Astrocyte (in vitro differentiated cells and primary cell): Measurements from ENCODE around the gene FANCI.

ENCODE experiments used
- CTCF ChIP-seq: IDR thresholded peaks from 2 replicates; pipeline ENCODE4 v1.5.1; 2011; ENCODE audit warnings: low read depth, mild to moderate bottlenecking, inconsistent platforms, low read length, moderate library complexity; ENCODE audit not compliant: insufficient read depth
- EZH2 ChIP-seq: IDR thresholded peaks from 2 replicates; pipeline ENCODE4 v1.6.1; 2012; ENCODE audit warnings: mild to moderate bottlenecking, low read length, inconsistent platforms; ENCODE audit not compliant: insufficient read depth

- no peak for TF ChIP-seq CTCF
- no peak for TF ChIP-seq EZH2
These were observed 79.0 kb downstream of the FANCI start for GRCh38 chr15:89322822-89323221.
